Vagina (tissue), 2 donors: ENCODE data around the gene BUB3.

Source experiments
- POLR2A ChIP-seq, 2 donors: fragments of 450-650 bp; IDR thresholded peaks; one replicate each; pipeline ENCODE4 v1.6.1; 2017; ENCODE audit warnings: antibody characterized with exemption in 2 of 2, mild to moderate bottlenecking in 2 of 2, moderate library complexity in 2 of 2
- POLR2AphosphoS5 ChIP-seq, 2 donors: sonication (generic); formaldehyde crosslinking; IDR thresholded peaks; one replicate each; pipeline ENCODE4 v1.9.0; 2017; ENCODE audit warnings: antibody characterized with exemption in 2 of 2, mild to moderate bottlenecking in 2 of 2, low read depth in 1 of 2; ENCODE audit not compliant: insufficient read depth in 1 of 2
- TF ChIP-seq, protein P1 (sequence below), 3 experiments: fragments of 450-650 bp in 2 of 3; fragments of 200-600 bp in 1 of 3; sonication (generic) in 1 of 3; IDR thresholded peaks; one replicate each; pipeline ENCODE4 v1.5.1; 2017 to 2019; ENCODE audit warnings: antibody characterized with exemption in 3 of 3, mild to moderate bottlenecking in 2 of 3, moderate library complexity in 2 of 3

DNA sequence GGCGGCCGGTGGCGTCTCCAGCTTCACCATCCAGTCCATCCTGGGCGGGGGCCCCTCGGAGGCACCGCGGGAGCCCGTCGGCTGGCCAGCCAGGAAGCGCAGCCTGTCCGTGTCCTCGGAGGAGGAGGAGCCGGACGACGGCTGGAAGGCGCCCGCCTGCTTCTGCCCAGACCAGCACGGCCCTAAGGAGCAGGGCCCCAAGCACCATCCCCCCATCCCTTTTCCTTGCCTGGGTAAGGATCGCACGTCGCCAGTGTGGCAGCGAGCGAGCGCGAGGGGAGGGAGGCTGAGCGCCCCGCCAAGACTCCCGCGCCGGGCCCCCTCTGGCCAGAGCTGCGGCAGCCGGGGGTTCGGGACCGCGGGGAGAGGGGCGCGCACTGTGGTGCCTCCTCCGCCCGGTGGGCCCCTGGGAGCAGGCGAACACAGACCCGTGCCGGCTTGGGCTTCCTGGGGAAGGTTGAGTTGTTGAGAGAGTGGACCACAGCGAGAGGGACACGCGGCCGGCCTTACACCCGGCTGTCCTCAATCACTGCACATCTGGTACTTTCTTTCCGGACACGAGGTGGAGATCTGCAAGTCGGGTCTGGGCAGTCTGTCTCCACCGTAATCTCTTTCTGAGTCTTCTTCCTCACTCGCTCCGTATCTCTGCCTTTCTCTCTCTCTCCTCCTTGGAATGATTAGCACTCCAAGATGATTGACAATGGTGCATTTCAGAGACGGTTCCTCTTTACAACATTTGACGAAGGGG lies 5.6 kb upstream of the BUB3 start:
- TF ChIP-seq, protein P1, sequence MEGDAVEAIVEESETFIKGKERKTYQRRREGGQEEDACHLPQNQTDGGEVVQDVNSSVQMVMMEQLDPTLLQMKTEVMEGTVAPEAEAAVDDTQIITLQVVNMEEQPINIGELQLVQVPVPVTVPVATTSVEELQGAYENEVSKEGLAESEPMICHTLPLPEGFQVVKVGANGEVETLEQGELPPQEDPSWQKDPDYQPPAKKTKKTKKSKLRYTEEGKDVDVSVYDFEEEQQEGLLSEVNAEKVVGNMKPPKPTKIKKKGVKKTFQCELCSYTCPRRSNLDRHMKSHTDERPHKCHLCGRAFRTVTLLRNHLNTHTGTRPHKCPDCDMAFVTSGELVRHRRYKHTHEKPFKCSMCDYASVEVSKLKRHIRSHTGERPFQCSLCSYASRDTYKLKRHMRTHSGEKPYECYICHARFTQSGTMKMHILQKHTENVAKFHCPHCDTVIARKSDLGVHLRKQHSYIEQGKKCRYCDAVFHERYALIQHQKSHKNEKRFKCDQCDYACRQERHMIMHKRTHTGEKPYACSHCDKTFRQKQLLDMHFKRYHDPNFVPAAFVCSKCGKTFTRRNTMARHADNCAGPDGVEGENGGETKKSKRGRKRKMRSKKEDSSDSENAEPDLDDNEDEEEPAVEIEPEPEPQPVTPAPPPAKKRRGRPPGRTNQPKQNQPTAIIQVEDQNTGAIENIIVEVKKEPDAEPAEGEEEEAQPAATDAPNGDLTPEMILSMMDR (IDR thresholded peaks at IDR 0.05), result no peak
- TF ChIP-seq POLR2AphosphoS5 (IDR thresholded peaks at IDR 0.05; ENCODE audit: insufficient read depth in 1 of 2, low read depth in 1 of 2) (no peak), POLR2A (IDR thresholded peaks at IDR 0.05) (no peak)
